Measurements from ENCODE around the gene ZNF469. TPM values are rescaled to one million over a fixed set of nuclear protein-coding genes. Genes with fewer than 3 reads are reported as not detected.

Gene ZNF469
- total and polyA plus RNA-seq, 2 of the 13 experiments (the other 11 are each of a cell fraction or from before 2014, with no cell fraction given) = not detected

DNA sequence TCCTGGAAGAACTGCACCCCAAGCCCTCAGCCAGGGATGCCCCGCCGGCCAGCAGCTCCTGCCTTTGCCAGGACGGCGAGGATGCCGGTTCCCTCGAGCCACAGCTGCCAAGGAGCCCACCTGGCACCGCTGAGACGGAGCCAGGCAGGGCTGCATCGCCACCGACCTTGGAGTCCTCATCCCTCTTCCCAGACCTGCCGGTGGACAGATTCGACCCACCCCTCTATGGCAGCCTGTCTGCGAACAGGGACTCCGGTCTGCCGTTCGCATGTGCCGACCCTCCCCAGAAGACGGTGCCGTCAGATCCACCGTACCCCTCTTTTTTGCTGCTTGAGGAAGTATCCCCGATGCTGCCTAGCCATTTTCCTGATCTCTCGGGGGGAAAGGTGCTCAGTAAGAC, 48.9 kb downstream of the ZNF469 start:
- intact Hi-C loops (cut with micrococcal nuclease; ENCODE audit: unreplicated experiment) = no loop called here
- CTCF ChIA-PET (ENCODE audit: low intra/inter-chr PET ratio, low total read pairs) = no interaction called here
- Histone ChIP-seq H3K27ac (ENCODE audit: extremely low read length, insufficient read depth, low read length) (no peak overlapping the region), H3K36me3 (replicated peaks in 1 of 2; ENCODE audit: control insufficient read depth in 1 of 2, insufficient read depth in 2 of 2, low read length in 2 of 2) (no peaks in the 10 kb centered on the region), H3K9me3 (ENCODE audit: low read length) (no peaks in the 10 kb centered on the region), H3K4me1 (ENCODE audit: insufficient read depth, low read length) (no peaks in the 10 kb centered on the region), H4K20me1 (ENCODE audit: insufficient read depth, low read length) (peaks cover 8% of the 10 kb centered on the region; the same call in 1 of the 2 replicates), H2AFZ (ENCODE audit: low read length) (no peak overlapping the region), H3K79me2 (ENCODE audit: insufficient read depth, low read length) (no peaks in the 10 kb centered on the region), H3K9ac (ENCODE audit: insufficient read depth, low read depth, low read length) (no peak overlapping the region), H3K27me3 (ENCODE audit: control insufficient read depth in 1 of 2, insufficient read depth in 2 of 2, low read length in 2 of 2) (peaks cover 66 to 99% of the 10 kb centered on the region in 2 experiments), H3K4me3 (replicated peaks in 1 of 3; ENCODE audit: insufficient read depth in 1 of 3, low read depth in 2 of 3, low read length in 3 of 3) (no peak overlapping the region), H3K4me2 (ENCODE audit: low read depth, low read length) (no peak overlapping the region)
- no peak for TF ChIP-seq NFIB (CRISPR knock-in tag; IDR thresholded peaks at IDR 0.05; ENCODE audit: borderline replicate concordance)
- TF ChIP-seq TOPORS (CRISPR knock-in tag; IDR thresholded peaks at IDR 0.05) = no peak
- TF ChIP-seq, protein P1, sequence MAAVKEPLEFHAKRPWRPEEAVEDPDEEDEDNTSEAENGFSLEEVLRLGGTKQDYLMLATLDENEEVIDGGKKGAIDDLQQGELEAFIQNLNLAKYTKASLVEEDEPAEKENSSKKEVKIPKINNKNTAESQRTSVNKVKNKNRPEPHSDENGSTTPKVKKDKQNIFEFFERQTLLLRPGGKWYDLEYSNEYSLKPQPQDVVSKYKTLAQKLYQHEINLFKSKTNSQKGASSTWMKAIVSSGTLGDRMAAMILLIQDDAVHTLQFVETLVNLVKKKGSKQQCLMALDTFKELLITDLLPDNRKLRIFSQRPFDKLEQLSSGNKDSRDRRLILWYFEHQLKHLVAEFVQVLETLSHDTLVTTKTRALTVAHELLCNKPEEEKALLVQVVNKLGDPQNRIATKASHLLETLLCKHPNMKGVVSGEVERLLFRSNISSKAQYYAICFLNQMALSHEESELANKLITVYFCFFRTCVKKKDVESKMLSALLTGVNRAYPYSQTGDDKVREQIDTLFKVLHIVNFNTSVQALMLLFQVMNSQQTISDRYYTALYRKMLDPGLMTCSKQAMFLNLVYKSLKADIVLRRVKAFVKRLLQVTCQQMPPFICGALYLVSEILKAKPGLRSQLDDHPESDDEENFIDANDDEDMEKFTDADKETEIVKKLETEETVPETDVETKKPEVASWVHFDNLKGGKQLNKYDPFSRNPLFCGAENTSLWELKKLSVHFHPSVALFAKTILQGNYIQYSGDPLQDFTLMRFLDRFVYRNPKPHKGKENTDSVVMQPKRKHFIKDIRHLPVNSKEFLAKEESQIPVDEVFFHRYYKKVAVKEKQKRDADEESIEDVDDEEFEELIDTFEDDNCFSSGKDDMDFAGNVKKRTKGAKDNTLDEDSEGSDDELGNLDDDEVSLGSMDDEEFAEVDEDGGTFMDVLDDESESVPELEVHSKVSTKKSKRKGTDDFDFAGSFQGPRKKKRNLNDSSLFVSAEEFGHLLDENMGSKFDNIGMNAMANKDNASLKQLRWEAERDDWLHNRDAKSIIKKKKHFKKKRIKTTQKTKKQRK (IDR thresholded peaks at IDR 0.05; ENCODE audit: low read length) = no peak
- no peak for TF ChIP-seq ZZZ3 (CRISPR knock-in tag; IDR thresholded peaks at IDR 0.05; ENCODE audit: borderline replicate concordance)
- no peak for TF ChIP-seq TCF7 (IDR thresholded peaks at IDR 0.05; ENCODE audit: low read depth)
- TF ChIP-seq IRF2 (CRISPR knock-in tag; IDR thresholded peaks at IDR 0.05) = no peak
- TF ChIP-seq MED1 (CRISPR knock-in tag; IDR thresholded peaks at IDR 0.05) = no peak
- POLR2A ChIA-PET = no interaction called here
- in situ Hi-C loops (cut with HindIII; ENCODE audit: extremely low pct_ligation_motif_present, low pct_unique_long_range_greater_than_20kb) = loop anchor here (10.0 kb wide), 1 partner anchor 237 kb away; no protein-coding TSS in a partner anchor
- WGBS (ENCODE audit: low lambda C conversion rate) = 54% methylated on average over 15 of the region's 22 CpGs
- BruUV-seq (replicated peaks) = no TSS peak
- DNase-seq (ENCODE audit: low spot score) = no peak
- FAIRE-seq = no peak
- ATAC-seq = no peak
